GM18909 (cell line): ENCODE data around the gene TUFM.
"Not testable (repeated sequence)": the region's sequence is repeated elsewhere in the genome, so short reads cannot be mapped to it uniquely, and the experiment has no call there.

ENCODE experiments used
- ATAC-seq: cut with Tn5 transposase; IDR thresholded peaks from one replicate; pipeline ENCODE4 v1.9.1; 2021; ENCODE audit warnings: mild to moderate bottlenecking; ENCODE audit not compliant: unreplicated experiment, poor library complexity

Gene TUFM

DNA sequence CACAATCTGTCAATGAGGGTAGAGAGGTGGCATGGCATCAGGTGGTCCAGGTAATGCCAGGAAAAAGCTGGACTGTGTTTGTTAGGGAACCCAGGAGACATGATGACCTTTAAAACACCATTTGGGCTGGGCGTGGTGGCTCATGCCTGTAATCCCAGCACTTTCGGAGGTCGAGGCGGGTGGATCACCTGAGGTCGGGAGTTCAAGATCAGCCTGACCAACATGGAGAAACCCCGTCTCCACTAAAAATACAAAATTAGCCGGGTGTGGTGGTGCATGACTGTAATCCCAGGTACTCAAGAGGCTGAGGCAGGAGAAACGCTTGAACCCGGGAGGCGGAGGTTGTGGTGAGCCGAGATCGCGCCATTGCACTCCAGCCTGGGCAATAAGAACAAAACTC is 25.6 kb downstream of the TUFM start:
- not testable (repeated sequence) for ATAC-seq

DNA sequence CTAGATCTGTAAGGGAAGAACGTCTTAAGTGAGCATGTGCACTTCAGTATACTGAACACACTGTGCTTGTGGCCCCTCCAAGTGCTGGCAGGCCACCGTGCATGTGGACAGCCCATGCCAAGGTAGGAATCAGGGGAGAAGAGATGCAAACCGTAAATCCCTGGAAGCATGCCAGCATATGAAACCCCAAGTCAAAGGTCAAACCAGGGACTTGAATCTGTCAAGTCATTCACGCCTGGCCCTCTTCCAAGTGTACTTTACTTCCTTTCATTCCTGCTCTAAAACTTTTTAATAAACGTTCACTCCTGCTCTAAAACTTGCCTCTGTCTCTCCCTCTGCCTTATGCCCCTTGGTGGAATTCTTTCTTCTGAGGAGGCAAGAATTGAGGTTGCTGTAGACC is 26.1 kb downstream of the TUFM start:
- ATAC-seq: no peak

DNA sequence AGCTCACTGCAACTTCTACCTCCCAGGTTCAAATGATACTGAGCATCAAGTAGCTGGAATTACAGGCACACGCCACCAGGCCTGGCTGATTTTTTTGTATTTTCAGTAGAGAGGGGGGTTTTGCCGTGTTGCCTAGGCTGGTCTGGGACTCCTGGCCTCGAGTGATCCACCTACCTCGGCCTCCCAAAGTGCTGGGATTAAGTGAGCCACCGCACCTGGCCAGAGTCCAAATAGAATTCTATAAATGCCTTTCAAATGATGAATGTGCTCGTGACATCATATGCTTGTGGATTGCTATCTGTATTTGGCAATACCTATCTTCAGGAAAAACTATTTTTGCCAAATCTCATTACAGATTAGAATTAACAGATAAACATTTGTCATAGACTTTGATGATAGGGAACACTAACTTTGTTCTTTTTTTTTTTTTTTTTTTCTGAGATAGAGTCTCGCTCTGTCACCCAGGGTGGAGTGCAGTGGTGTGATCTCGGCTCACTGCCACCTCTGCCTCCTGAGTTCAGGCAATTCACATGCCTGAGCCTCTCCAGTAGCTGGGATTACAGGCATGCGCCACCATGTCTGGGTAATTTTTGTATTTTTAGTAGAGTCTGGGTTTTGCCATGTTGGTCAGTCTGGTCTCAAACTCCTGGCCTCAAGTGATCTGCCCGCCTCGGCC is 38.6 kb downstream of the TUFM start:
- not testable (repeated sequence) for ATAC-seq

DNA sequence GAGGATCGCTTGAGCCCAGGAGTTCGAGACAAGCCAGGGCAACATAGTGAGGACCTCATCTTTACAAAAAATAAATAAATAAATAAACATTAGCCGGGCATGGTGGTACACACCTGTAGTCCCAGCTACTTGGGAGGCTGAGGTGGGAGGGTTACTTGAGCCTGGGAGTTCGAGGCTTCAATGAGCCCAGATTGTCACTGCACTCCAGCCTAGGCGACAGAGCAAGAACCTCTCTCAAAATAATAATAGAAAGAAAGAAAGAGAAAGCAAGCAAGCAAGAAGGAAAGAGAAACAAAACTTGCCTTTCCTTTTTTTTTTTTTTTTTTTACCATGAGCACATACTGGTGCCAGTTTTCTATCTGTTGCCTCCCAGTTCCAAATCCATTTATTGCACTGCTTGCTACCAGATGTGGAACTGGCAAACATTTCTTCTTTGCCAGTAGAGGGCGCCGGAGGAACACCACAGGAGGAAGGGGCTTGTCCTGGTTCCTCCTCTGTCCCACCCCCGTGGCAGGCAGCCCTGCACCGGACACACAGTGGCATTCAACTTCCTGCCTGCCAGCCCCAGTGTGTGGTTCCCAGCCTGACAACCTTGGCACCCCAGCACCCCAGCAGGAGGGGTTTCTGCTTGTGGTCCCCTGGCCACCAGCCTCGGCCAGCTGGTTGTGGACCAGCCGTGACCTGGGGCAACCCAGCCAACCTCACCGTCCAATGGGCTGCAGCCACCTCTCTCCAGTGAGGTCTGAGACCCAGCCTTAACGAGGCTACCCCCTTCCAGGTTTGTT is 43.7 kb downstream of the TUFM start:
- ATAC-seq: peak; percentile 72
